HFF-Myc (cell line): ENCODE data around the gene TSPAN18.

Source experiments
- DNase-seq: peaks from one replicate; pipeline ENCODE4 v3.0.0-alpha.2; 2011; ENCODE audit warnings: low read depth; ENCODE audit errors: extremely low read depth
- H3K4me3 ChIP-seq: replicated peaks from 2 replicates; pipeline ENCODE4 v1.5.1; 2011; ENCODE audit warnings: low read depth, mild to moderate bottlenecking, control low read depth, low read length
- CTCF ChIP-seq: IDR thresholded peaks from 2 replicates; pipeline ENCODE4 v1.5.1; 2012; ENCODE audit warnings: mild to moderate bottlenecking, low read depth, low read length, control low read depth; ENCODE audit errors: missing control alignments

The TSPAN18 gene

GRCh38 chr11:44761551-44761961, 34.8 kb downstream of the TSPAN18 start:
- no peak for DNase-seq
- H3K4me3 ChIP-seq = no peak overlapping the region
- no peak for TF ChIP-seq CTCF

- no peak overlapping the region for H3K4me3 ChIP-seq
- no peak for TF ChIP-seq CTCF
- no peak for DNase-seq
Measured at GRCh38 chr11:44763121-44763820, 36.5 kb downstream of the TSPAN18 start.

GRCh38 chr11:44764583-44764982, 37.8 kb downstream of the TSPAN18 start:
- DNase-seq = no peak
- no peak for TF ChIP-seq CTCF
- H3K4me3 ChIP-seq = no peak overlapping the region

GRCh38 chr11:44765026-44765595, 38.3 kb downstream of the TSPAN18 start:
- TF ChIP-seq CTCF = no peak
- DNase-seq = no peak
- no peak overlapping the region for H3K4me3 ChIP-seq

GRCh38 chr11:44765676-44766075, 38.9 kb downstream of the TSPAN18 start:
- no peak for TF ChIP-seq CTCF
- DNase-seq = no peak
- H3K4me3 ChIP-seq = no peak overlapping the region

- H3K4me3 ChIP-seq = no peak overlapping the region
- no peak for TF ChIP-seq CTCF
- no peak for DNase-seq
Measured at GRCh38 chr11:44766112-44766971, 39.6 kb downstream of the TSPAN18 start.
